Measurements from ENCODE around the gene GNAQ.
A peak's percentile ranks its signal among the peaks of the same experiment; 100 is the strongest.

The GNAQ gene

GRCh38 chr9:78031893-78032729, 500 bp upstream of the GNAQ start:
- DNase-seq (ENCODE audit: low spot score), result peak; percentile 24

- DNase-seq (ENCODE audit: low spot score), result no peak
Observed at GRCh38 chr9:78030553-78031443, 813 bp downstream of the GNAQ start.

- DNase-seq (ENCODE audit: low spot score), result no peak
Observed at GRCh38 chr9:78030296-78030552, 1.4 kb downstream of the GNAQ start.

GRCh38 chr9:78029551-78030295, 1.9 kb downstream of the GNAQ start:
- DNase-seq (ENCODE audit: low spot score), result no peak

GRCh38 chr9:78028926-78029325, 2.7 kb downstream of the GNAQ start:
- DNase-seq (ENCODE audit: low spot score), result no peak

- DNase-seq (ENCODE audit: low spot score), result no peak
Observed at GRCh38 chr9:78026947-78027346, 4.7 kb downstream of the GNAQ start.

- DNase-seq (ENCODE audit: low spot score), result no peak
Observed at GRCh38 chr9:78026416-78026815, 5.2 kb downstream of the GNAQ start.

GRCh38 chr9:78025186-78025585, 6.4 kb downstream of the GNAQ start:
- DNase-seq (ENCODE audit: low spot score), result no peak

GRCh38 chr9:78023003-78023741, 8.4 kb downstream of the GNAQ start:
- DNase-seq (ENCODE audit: low spot score), result no peak

- DNase-seq (ENCODE audit: low spot score), result no peak
Observed at GRCh38 chr9:78021697-78022096, 9.9 kb downstream of the GNAQ start.

- DNase-seq (ENCODE audit: low spot score), result no peak
Observed at GRCh38 chr9:78017190-78017693, 14.4 kb downstream of the GNAQ start.

- DNase-seq (ENCODE audit: low spot score), result no peak
Observed at GRCh38 chr9:78015241-78015640, 16.4 kb downstream of the GNAQ start.

- DNase-seq (ENCODE audit: low spot score), result no peak
Observed at GRCh38 chr9:78014776-78015175, 16.8 kb downstream of the GNAQ start.

- DNase-seq (ENCODE audit: low spot score), result no peak
Observed at GRCh38 chr9:78013934-78014333, 17.7 kb downstream of the GNAQ start.

GRCh38 chr9:78011049-78011448, 20.6 kb downstream of the GNAQ start:
- DNase-seq (ENCODE audit: low spot score), result no peak

GRCh38 chr9:78010445-78010844, 21.2 kb downstream of the GNAQ start:
- DNase-seq (ENCODE audit: low spot score), result no peak

GRCh38 chr9:78009186-78009585, 22.4 kb downstream of the GNAQ start:
- DNase-seq (ENCODE audit: low spot score), result no peak

GRCh38 chr9:78006734-78007133, 24.9 kb downstream of the GNAQ start:
- DNase-seq (ENCODE audit: low spot score), result no peak

- no peak for DNase-seq (ENCODE audit: low spot score)
Observed at GRCh38 chr9:78005231-78006002, 26.2 kb downstream of the GNAQ start.

- DNase-seq (ENCODE audit: low spot score), result no peak
Observed at GRCh38 chr9:78004478-78005229, 27.0 kb downstream of the GNAQ start.

Measured in germinal center (tissue), 1 donor.